Activated naive CD4-positive, alpha-beta T cell treated with anti-CD3 and anti-CD28 coated beads, Interleukin-2, amount 50 U/mL, for 72 hours (primary cell): ENCODE data around the gene FCRL6. TPM values are rescaled to one million over a fixed set of nuclear protein-coding genes. Genes with fewer than 3 reads are reported as not detected.

ENCODE experiments used
- ATAC-seq, 2 donors: fragments of 150-1000 bp; cut with Tn5 transposase; 2 replicates each; pipeline ENCODE4 v1.10.0; 2021; ENCODE audit warnings: mild to moderate bottlenecking in 2 of 2, moderate library complexity in 2 of 2
- DNase-seq, 2 donors: peaks; one replicate each; pipeline ENCODE4 v3.0.0; 2021 to 2022; ENCODE audit warnings: low spot score in 2 of 2
- H3K27ac Mint-ChIP-seq, 2 donors: one replicate each; pipeline ENCODE4 v1.8.0; 2022; ENCODE audit warnings: mild to moderate bottlenecking in 2 of 2, mixed read lengths in 2 of 2
- H3K36me3 Mint-ChIP-seq, 2 donors: one replicate each; pipeline ENCODE4 v1.8.0; 2022; ENCODE audit warnings: mixed read lengths in 2 of 2
- H3K9me3 Mint-ChIP-seq, 2 donors: one replicate each; pipeline ENCODE4 v1.8.0; 2022; ENCODE audit warnings: mixed read lengths in 2 of 2
- total RNA-seq, 2 donors: library from RNA; stranded (reverse); gene quantifications; one replicate each; pipeline ENCODE4 v1.2.3, GENCODE V29; 2022

Gene FCRL6
- total RNA-seq, 2 donors from 2014 or later = not detected

- Mint-ChIP-seq H3K27ac (peak overlapping the region in 1 of 2 donors; percentile 71), H3K36me3 (no peaks in the 10 kb centered on the region), H3K9me3 (no peaks in the 10 kb centered on the region)
- ATAC-seq = no peak
- DNase-seq = no peak
These were observed 43.8 kb downstream of the FCRL6 start for GRCh38 chr1:159845751-159846629.

GRCh38 chr1:159847231-159847630 is 45.1 kb downstream of the FCRL6 start:
- H3K9me3 Mint-ChIP-seq = no peaks in the 10 kb centered on the region
- no peaks in the 10 kb centered on the region for H3K36me3 Mint-ChIP-seq
- ATAC-seq (no peak), DNase-seq (no peak)
- H3K27ac Mint-ChIP-seq = no peak overlapping the region

- no peak for DNase-seq
- Mint-ChIP-seq H3K27ac (no peak overlapping the region), H3K9me3 (no peaks in the 10 kb centered on the region), H3K36me3 (no peaks in the 10 kb centered on the region)
- no peak for ATAC-seq
These were observed 46.2 kb downstream of the FCRL6 start for GRCh38 chr1:159848326-159848725.

GRCh38 chr1:159849626-159850366 is 47.6 kb downstream of the FCRL6 start:
- no peak for DNase-seq
- H3K27ac Mint-ChIP-seq = no peak overlapping the region
- no peak for ATAC-seq
- H3K36me3 Mint-ChIP-seq = no peaks in the 10 kb centered on the region
- no peaks in the 10 kb centered on the region for H3K9me3 Mint-ChIP-seq

GRCh38 chr1:159851407-159851806 is 49.2 kb downstream of the FCRL6 start:
- ATAC-seq (no peak), DNase-seq (no peak)
- Mint-ChIP-seq H3K9me3 (no peaks in the 10 kb centered on the region), H3K36me3 (no peaks in the 10 kb centered on the region), H3K27ac (no peak overlapping the region)

- DNase-seq (no peak), ATAC-seq (no peak)
- Mint-ChIP-seq H3K9me3 (no peaks in the 10 kb centered on the region), H3K27ac (peak overlapping the region in 1 of 2 donors; percentile 68), H3K36me3 (no peaks in the 10 kb centered on the region)
These were observed 51.4 kb downstream of the FCRL6 start for GRCh38 chr1:159853417-159854115.

GRCh38 chr1:159854116-159854692 is 52.0 kb downstream of the FCRL6 start:
- H3K27ac Mint-ChIP-seq = peak overlapping the region in 1 of 2 donors; percentile 68
- H3K9me3 Mint-ChIP-seq = no peaks in the 10 kb centered on the region
- DNase-seq (peak in 1 of 2 donors; percentile 20), ATAC-seq (peak; percentile 25 to 33)
- no peaks in the 10 kb centered on the region for H3K36me3 Mint-ChIP-seq

- Mint-ChIP-seq H3K9me3 (no peaks in the 10 kb centered on the region), H3K36me3 (no peaks in the 10 kb centered on the region), H3K27ac (peak overlapping the region; percentile 79 to 81)
- peak; percentile 96 for ATAC-seq
- peak; percentile 65 to 75 for DNase-seq
These were observed 52.6 kb downstream of the FCRL6 start for GRCh38 chr1:159854693-159855192.

- H3K9me3 Mint-ChIP-seq = no peaks in the 10 kb centered on the region
- H3K36me3 Mint-ChIP-seq = no peaks in the 10 kb centered on the region
- DNase-seq (no peak), ATAC-seq (no peak)
- H3K27ac Mint-ChIP-seq = peak overlapping the region in 1 of 2 donors; percentile 79
These were observed 53.5 kb downstream of the FCRL6 start for GRCh38 chr1:159855709-159856108.

- DNase-seq (no peak), ATAC-seq (no peak)
- Mint-ChIP-seq H3K9me3 (no peaks in the 10 kb centered on the region), H3K27ac (no peak overlapping the region), H3K36me3 (no peaks in the 10 kb centered on the region)
These were observed 54.4 kb downstream of the FCRL6 start for GRCh38 chr1:159856576-159856975.

- no peaks in the 10 kb centered on the region for H3K9me3 Mint-ChIP-seq
- ATAC-seq = no peak
- H3K27ac Mint-ChIP-seq = no peak overlapping the region
- no peak for DNase-seq
- no peaks in the 10 kb centered on the region for H3K36me3 Mint-ChIP-seq
These were observed 55.7 kb downstream of the FCRL6 start for GRCh38 chr1:159857889-159858288.

GRCh38 chr1:159859767-159860322 is 57.7 kb downstream of the FCRL6 start:
- ATAC-seq = no peak
- no peak overlapping the region for H3K27ac Mint-ChIP-seq
- no peaks in the 10 kb centered on the region for H3K9me3 Mint-ChIP-seq
- no peak for DNase-seq
- no peaks in the 10 kb centered on the region for H3K36me3 Mint-ChIP-seq

- Mint-ChIP-seq H3K36me3 (no peaks in the 10 kb centered on the region), H3K9me3 (no peaks in the 10 kb centered on the region), H3K27ac (no peak overlapping the region)
- no peak for ATAC-seq
- no peak for DNase-seq
These were observed 58.3 kb downstream of the FCRL6 start for GRCh38 chr1:159860456-159860855.

- no peaks in the 10 kb centered on the region for H3K36me3 Mint-ChIP-seq
- H3K27ac Mint-ChIP-seq = no peak overlapping the region
- no peak for ATAC-seq
- no peak for DNase-seq
- no peaks in the 10 kb centered on the region for H3K9me3 Mint-ChIP-seq
These were observed 59.1 kb downstream of the FCRL6 start for GRCh38 chr1:159861218-159861617.

GRCh38 chr1:159862031-159862430 is 59.9 kb downstream of the FCRL6 start:
- Mint-ChIP-seq H3K36me3 (no peaks in the 10 kb centered on the region), H3K27ac (no peak overlapping the region), H3K9me3 (no peaks in the 10 kb centered on the region)
- ATAC-seq = no peak
- DNase-seq = no peak

- H3K36me3 Mint-ChIP-seq = no peaks in the 10 kb centered on the region
- H3K27ac Mint-ChIP-seq = peak within 1 kb of the TSS in 1 of 2 donors; percentile 38
- H3K9me3 Mint-ChIP-seq = no peaks in the 10 kb centered on the region
- no peak for DNase-seq
- no peak for ATAC-seq
These were observed 60.4 kb downstream of the FCRL6 start, which contains the start of gene VSIG8 for GRCh38 chr1:159862557-159862956. Gene VSIG8, minus strand, starts transcription at chr1:159862657. Its CDS starts 136 bp downstream, at chr1:159862521.
